GM23248 (cell line): ENCODE measurements around the gene NMT1. TPM values are rescaled to one million over a fixed set of nuclear protein-coding genes. Genes with fewer than 3 reads are reported as not detected.

ENCODE experiments used
- DNase-seq: peaks from one replicate; pipeline ENCODE4 v3.0.0-alpha.2; 2015
- H2AFZ ChIP-seq: fragments of 200-600 bp; sonication (generic); 2 replicates; pipeline ENCODE4 v1.6.1; 2016; ENCODE audit warnings: antibody characterized with exemption
- H3F3A ChIP-seq: fragments of 200-600 bp; sonication (generic); 2 replicates; pipeline ENCODE4 v1.6.1; 2016; ENCODE audit warnings: mild to moderate bottlenecking, antibody characterized with exemption, mixed run types; ENCODE audit not compliant: insufficient read depth
- H3K27ac ChIP-seq: fragments of 200-600 bp; sonication (generic); 2 replicates; pipeline ENCODE4 v1.5.1; 2016; ENCODE audit warnings: mild to moderate bottlenecking
- H3K27me3 ChIP-seq: fragments of 200-600 bp; sonication (generic); replicated peaks from 2 replicates; pipeline ENCODE4 v1.6.1; 2016; ENCODE audit warnings: mild to moderate bottlenecking; ENCODE audit not compliant: insufficient read depth
- H3K36me3 ChIP-seq: fragments of 200-600 bp; sonication (generic); 2 replicates; pipeline ENCODE4 v1.6.1; 2016; ENCODE audit warnings: low read depth, mild to moderate bottlenecking
- H3K4me1 ChIP-seq: fragments of 200-600 bp; sonication (generic); 2 replicates; pipeline ENCODE4 v1.6.1; 2016; ENCODE audit warnings: mild to moderate bottlenecking; ENCODE audit not compliant: insufficient read depth
- H3K4me2 ChIP-seq: fragments of 200-600 bp; sonication (generic); one replicate; pipeline ENCODE4 v1.6.1; 2016; ENCODE audit warnings: mild to moderate bottlenecking; ENCODE audit not compliant: unreplicated experiment
- H3K4me3 ChIP-seq: fragments of 200-600 bp; sonication (generic); 2 replicates; pipeline ENCODE4 v1.5.1; 2016; ENCODE audit warnings: mild to moderate bottlenecking
- H3K79me2 ChIP-seq: fragments of 200-600 bp; sonication (generic); 2 replicates; pipeline ENCODE4 v1.6.1; 2016; ENCODE audit warnings: mild to moderate bottlenecking; ENCODE audit not compliant: insufficient read depth
- H3K9ac ChIP-seq: fragments of 200-600 bp; sonication (generic); 2 replicates; pipeline ENCODE4 v1.6.1; 2016; ENCODE audit warnings: mild to moderate bottlenecking
- H3K9me2 ChIP-seq: fragments of 200-600 bp; sonication (generic); 2 replicates; pipeline ENCODE4 v1.6.1; 2016; ENCODE audit warnings: mixed run types, mild to moderate bottlenecking, moderate library complexity; ENCODE audit not compliant: insufficient read depth
- H3K9me3 ChIP-seq: fragments of 200-600 bp; sonication (generic); one replicate; pipeline ENCODE4 v1.6.1; 2017; ENCODE audit warnings: low read depth
- H4K20me1 ChIP-seq: fragments of 200-600 bp; sonication (generic); 2 replicates; pipeline ENCODE4 v1.6.0; 2016; ENCODE audit not compliant: insufficient read depth
- EZH2 ChIP-seq: fragments of 200-600 bp; sonication (generic); IDR thresholded peaks from 2 replicates; pipeline ENCODE4 v1.6.1; 2018; ENCODE audit warnings: antibody characterized with exemption, mild to moderate bottlenecking; ENCODE audit not compliant: insufficient read depth, poor library complexity, severe bottlenecking
- EZH2phosphoT487 ChIP-seq: fragments of 200-600 bp; sonication (generic); IDR thresholded peaks from 2 replicates; pipeline ENCODE4 v1.6.1; 2018; ENCODE audit warnings: antibody characterized with exemption, moderate library complexity, mild to moderate bottlenecking, low read depth; ENCODE audit not compliant: insufficient read depth
- WGBS, 2 experiments: methylation state at CpG; one replicate each; pipeline ENCODE4 v1.1.6; 2015 to 2017; ENCODE audit warnings: low lambda C conversion rate in 2 of 2, low coverage in 1 of 2; ENCODE audit errors: missing lambda C conversion rate in 2 of 2; 5-methylcytosine and 5-hydroxymethylcytosine counted together
- in situ Hi-C: fragments of 300-500 bp; cut with MboI; formaldehyde crosslinking; loops from 2 replicates; pipeline ENCODE4 v1.15.0; 2020
- polyA plus RNA-seq: library from polyadenylated mRNA; unstranded; fragments of >200 nt; fragmentation: Nextera tagmentation; extraction: Ambion mirVana; gene quantifications from 2 replicates; pipeline ENCODE4 v1.2.1, GENCODE V29; 2016
- total RNA-seq: library from RNA; depleted of rRNA; stranded (reverse); fragments of >200 nt; shearing (Covaris generic); gene quantifications from 2 replicates; pipeline ENCODE4 v1.2.3, GENCODE V29; 2014

The NMT1 gene
- total and polyA plus RNA-seq, 2 experiments from 2014 or later, result 61.8 to 95.7 TPM

DNA sequence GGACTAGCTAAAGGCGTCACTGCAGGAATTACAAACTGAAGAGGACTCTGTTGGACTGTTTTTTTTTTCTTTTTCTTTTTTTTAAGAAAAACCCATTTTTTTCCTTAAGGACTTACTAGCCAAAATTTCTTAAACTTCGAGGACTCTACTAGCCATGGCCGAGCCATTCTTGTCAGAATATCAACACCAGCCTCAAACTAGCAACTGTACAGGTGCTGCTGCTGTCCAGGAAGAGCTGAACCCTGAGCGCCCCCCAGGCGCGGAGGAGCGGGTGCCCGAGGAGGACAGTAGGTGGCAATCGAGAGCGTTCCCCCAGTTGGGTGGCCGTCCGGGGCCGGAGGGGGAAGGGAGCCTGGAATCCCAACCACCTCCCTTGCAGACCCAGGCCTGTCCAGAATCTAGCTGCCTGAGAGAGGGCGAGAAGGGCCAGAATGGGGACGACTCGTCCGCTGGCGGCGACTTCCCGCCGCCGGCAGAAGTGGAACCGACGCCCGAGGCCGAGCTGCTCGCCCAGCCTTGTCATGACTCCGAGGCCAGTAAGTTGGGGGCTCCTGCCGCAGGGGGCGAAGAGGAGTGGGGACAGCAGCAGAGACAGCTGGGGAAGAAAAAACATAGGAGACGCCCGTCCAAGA, 88.0 kb downstream of the NMT1 start:
- Histone ChIP-seq H3K27me3 (no peaks in the 10 kb centered on the region), H3K27ac (peak overlapping the region; percentile 85), H3K4me2 (peak overlapping the region; percentile 99), H3K9me3 (no peaks in the 10 kb centered on the region), H3K9ac (peak overlapping the region; percentile 94), H2AFZ (peak overlapping the region; percentile 46; the same call in 1 of the 2 replicates), H3K9me2 (no peaks in the 10 kb centered on the region), H3K36me3 (no peaks in the 10 kb centered on the region), H3F3A (peaks cover 33% of the 10 kb centered on the region), H4K20me1 (no peaks in the 10 kb centered on the region), H3K79me2 (peaks cover 56% of the 10 kb centered on the region), H3K4me3 (peak overlapping the region; percentile 94), H3K4me1 (peaks cover 16% of the 10 kb centered on the region; the same call in 1 of the 2 replicates)
- peak; percentile 91 for DNase-seq
- 1% methylated on average over 32 of the region's 32 CpGs for WGBS, 2 experiments
- TF ChIP-seq EZH2 (no peak), EZH2phosphoT487 (no peak)
- in situ Hi-C loops, result no loop called here

DNA sequence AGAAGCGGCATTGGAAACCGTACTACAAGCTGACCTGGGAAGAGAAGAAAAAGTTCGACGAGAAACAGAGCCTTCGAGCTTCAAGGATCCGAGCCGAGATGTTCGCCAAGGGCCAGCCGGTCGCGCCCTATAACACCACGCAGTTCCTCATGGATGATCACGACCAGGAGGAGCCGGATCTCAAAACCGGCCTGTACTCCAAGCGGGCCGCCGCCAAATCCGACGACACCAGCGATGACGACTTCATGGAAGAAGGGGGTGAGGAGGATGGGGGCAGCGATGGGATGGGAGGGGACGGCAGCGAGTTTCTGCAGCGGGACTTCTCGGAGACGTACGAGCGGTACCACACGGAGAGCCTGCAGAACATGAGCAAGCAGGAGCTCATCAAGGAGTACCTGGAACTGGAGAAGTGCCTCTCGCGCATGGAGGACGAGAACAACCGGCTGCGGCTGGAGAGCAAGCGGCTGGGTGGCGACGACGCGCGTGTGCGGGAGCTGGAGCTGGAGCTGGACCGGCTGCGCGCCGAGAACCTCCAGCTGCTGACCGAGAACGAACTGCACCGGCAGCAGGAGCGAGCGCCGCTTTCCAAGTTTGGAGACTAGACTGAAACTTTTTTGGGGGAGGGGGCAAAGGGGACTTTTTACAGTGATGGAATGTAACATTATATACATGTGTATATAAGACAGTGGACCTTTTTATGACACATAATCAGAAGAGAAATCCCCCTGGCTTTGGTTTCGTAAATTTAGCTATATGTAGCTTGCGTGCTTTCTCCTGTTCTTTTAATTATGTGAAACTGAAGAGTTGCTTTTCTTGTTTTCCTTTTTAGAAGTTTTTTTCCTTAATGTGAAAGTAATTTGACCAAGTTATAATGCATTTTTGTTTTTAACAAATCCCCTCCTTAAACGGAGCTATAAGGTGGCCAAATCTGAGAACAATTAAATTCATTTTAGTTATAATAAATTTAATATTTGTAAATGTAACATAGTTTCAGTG, 88.8 kb downstream of the NMT1 start:
- in situ Hi-C loops, result no loop called here
- Histone ChIP-seq H3K4me1 (peaks cover 16% of the 10 kb centered on the region; the same call in 1 of the 2 replicates), H3K36me3 (no peaks in the 10 kb centered on the region), H3K4me3 (peak overlapping the region; percentile 94), H2AFZ (peak overlapping the region; percentile 46; the same call in 1 of the 2 replicates), H3F3A (peaks cover 33% of the 10 kb centered on the region), H3K27ac (peak overlapping the region; percentile 85), H3K9me2 (no peaks in the 10 kb centered on the region), H3K9me3 (no peaks in the 10 kb centered on the region), H3K4me2 (peak overlapping the region; percentile 99), H3K9ac (peak overlapping the region; percentile 94), H3K27me3 (no peaks in the 10 kb centered on the region), H3K79me2 (peaks cover 64% of the 10 kb centered on the region), H4K20me1 (no peaks in the 10 kb centered on the region)
- WGBS, 2 experiments, result 1 to 2% methylated on average over 47 to 56 of the region's 56 CpGs
- TF ChIP-seq EZH2phosphoT487, result no peak
- TF ChIP-seq EZH2, result no peak
- peak; percentile 86 for DNase-seq

DNA sequence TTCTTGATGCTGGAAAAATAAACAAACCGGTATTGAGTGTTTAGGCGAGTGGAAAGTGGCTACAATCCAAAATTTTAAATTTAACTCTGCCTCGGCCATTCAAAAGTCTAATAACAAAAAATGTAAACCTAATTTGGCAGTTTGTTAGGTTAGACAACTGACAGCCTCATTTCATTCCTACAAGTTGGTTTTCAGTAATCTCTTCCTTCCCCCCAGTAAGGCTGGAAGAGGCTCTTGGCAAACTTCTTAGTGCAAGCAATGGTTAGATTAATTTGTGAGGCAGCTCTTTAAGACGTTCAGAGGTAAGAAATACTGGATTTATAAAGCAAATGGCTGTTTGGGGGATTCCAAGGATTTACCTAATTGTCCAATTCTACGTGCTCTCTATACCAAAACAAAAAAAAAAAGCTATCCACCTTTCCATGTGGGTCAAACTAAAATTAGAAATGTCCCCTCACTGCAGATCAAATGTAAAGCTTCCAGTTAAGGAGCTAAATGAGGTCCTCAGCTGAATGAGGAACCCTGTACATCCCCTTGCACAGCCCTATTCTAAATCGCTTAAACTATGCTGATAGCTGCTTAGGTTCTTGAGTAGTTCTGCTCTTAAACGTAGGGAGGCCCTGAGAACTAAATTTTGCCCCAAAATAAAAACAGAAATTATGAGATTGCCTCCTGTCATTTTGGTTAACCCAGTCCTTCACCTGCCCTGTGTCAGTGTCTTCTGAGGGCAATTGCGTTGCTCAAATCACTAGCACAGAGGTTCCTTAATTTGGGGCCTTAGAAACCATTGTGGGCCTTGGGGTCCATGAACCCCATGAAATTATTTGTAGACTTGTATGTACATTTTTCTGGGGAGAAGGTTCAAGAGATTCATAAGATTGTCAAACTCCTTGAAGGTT, 90.0 kb downstream of the NMT1 start:
- TF ChIP-seq EZH2phosphoT487, result no peak
- no peak for TF ChIP-seq EZH2
- peak overlapping the region; percentile 99 for H3K4me2 ChIP-seq
- no peaks in the 10 kb centered on the region for H4K20me1 ChIP-seq
- peak overlapping the region; percentile 94 for H3K4me3 ChIP-seq
- in situ Hi-C loops, result no loop called here
- peak; percentile 51 for DNase-seq
- H3K36me3 ChIP-seq, result no peaks in the 10 kb centered on the region
- H3K9me3 ChIP-seq, result no peaks in the 10 kb centered on the region
- H3K9ac ChIP-seq, result peak overlapping the region; percentile 94
- no peaks in the 10 kb centered on the region for H3K9me2 ChIP-seq
- H3K79me2 ChIP-seq, result peaks cover 76% of the 10 kb centered on the region
- no peaks in the 10 kb centered on the region for H3K27me3 ChIP-seq
- WGBS, 2 experiments, result 9% methylated on average over 8 of the region's 8 CpGs
- peaks cover 33% of the 10 kb centered on the region for H3F3A ChIP-seq
- no peak overlapping the region for H2AFZ ChIP-seq
- H3K4me1 ChIP-seq, result peaks cover 16% of the 10 kb centered on the region; the same call in 1 of the 2 replicates
- peak overlapping the region; percentile 85 for H3K27ac ChIP-seq
